ENCODE data around the gene DLX6.

Gene DLX6

GRCh38 chr7:97006816-97007582, 1.6 kb downstream of the DLX6 start:
- H3K27me3 ChIP-seq (ENCODE audit: low read depth, low read length): peaks cover 17% of the 10 kb centered on the region
- no peak overlapping the region for H2AFZ ChIP-seq (ENCODE audit: low read depth, low read length)
- no peaks in the 10 kb centered on the region for H4K20me1 ChIP-seq (ENCODE audit: insufficient read depth, low read length)
- H3K9ac ChIP-seq (ENCODE audit: low read length): no peak overlapping the region
- H3K27ac ChIP-seq (ENCODE audit: low read length): no peak overlapping the region
- no peaks in the 10 kb centered on the region for H3K79me2 ChIP-seq (ENCODE audit: low read length)
- H3K4me3 ChIP-seq (ENCODE audit: low read length): no peak overlapping the region
- no peak overlapping the region for H3K4me2 ChIP-seq (ENCODE audit: low read length)
- H3K4me1 ChIP-seq (ENCODE audit: low read length): no peaks in the 10 kb centered on the region
- H3K9me3 ChIP-seq (ENCODE audit: insufficient read depth, low read length): no peaks in the 10 kb centered on the region
- H3K36me3 ChIP-seq (replicated peaks; ENCODE audit: low read depth, low read length): no peaks in the 10 kb centered on the region
- TF ChIP-seq EZH2phosphoT487 (IDR thresholded peaks at IDR 0.05; ENCODE audit: low read depth) (no peak), CTCF (IDR thresholded peaks at IDR 0.05; ENCODE audit: low read depth, low read length) (no peak)

- Histone ChIP-seq H3K4me1 (ENCODE audit: low read length) (no peaks in the 10 kb centered on the region), H3K36me3 (replicated peaks; ENCODE audit: low read depth, low read length) (no peaks in the 10 kb centered on the region), H3K4me2 (ENCODE audit: low read length) (no peak overlapping the region), H4K20me1 (ENCODE audit: insufficient read depth, low read length) (no peaks in the 10 kb centered on the region), H3K4me3 (ENCODE audit: low read length) (no peak overlapping the region), H3K9ac (ENCODE audit: low read length) (no peak overlapping the region), H3K9me3 (ENCODE audit: insufficient read depth, low read length) (no peaks in the 10 kb centered on the region), H3K27ac (ENCODE audit: low read length) (no peak overlapping the region), H2AFZ (ENCODE audit: low read depth, low read length) (no peak overlapping the region), H3K79me2 (ENCODE audit: low read length) (no peaks in the 10 kb centered on the region), H3K27me3 (ENCODE audit: low read depth, low read length) (peaks cover 19% of the 10 kb centered on the region)
- TF ChIP-seq CTCF (IDR thresholded peaks at IDR 0.05; ENCODE audit: low read depth, low read length) (no peak), EZH2phosphoT487 (IDR thresholded peaks at IDR 0.05; ENCODE audit: low read depth) (no peak)
These were observed 2.2 kb downstream of the DLX6 start for GRCh38 chr7:97007583-97007861.

- H3K27me3 ChIP-seq (ENCODE audit: low read depth, low read length): peaks cover 19% of the 10 kb centered on the region
These were observed 3.0 kb downstream of the DLX6 start for GRCh38 chr7:97008275-97008917.

More at GRCh38 chr7:97008275-97008917, 3.0 kb downstream of the DLX6 start:
- Histone ChIP-seq H3K79me2 (ENCODE audit: low read length) (no peaks in the 10 kb centered on the region), H3K4me3 (ENCODE audit: low read length) (no peak overlapping the region), H2AFZ (ENCODE audit: low read depth, low read length) (no peak overlapping the region), H3K27ac (ENCODE audit: low read length) (no peak overlapping the region), H3K4me1 (ENCODE audit: low read length) (no peaks in the 10 kb centered on the region), H3K4me2 (ENCODE audit: low read length) (no peak overlapping the region), H3K9ac (ENCODE audit: low read length) (no peak overlapping the region), H3K36me3 (replicated peaks; ENCODE audit: low read depth, low read length) (no peaks in the 10 kb centered on the region), H3K9me3 (ENCODE audit: insufficient read depth, low read length) (no peaks in the 10 kb centered on the region), H4K20me1 (ENCODE audit: insufficient read depth, low read length) (no peaks in the 10 kb centered on the region)
- TF ChIP-seq CTCF (IDR thresholded peaks at IDR 0.05; ENCODE audit: low read depth, low read length) (no peak), EZH2phosphoT487 (IDR thresholded peaks at IDR 0.05; ENCODE audit: low read depth) (no peak)

Measured in OCI-LY3 (cell line).